Hepatocyte (in vitro differentiated cells): Measurements from ENCODE around the gene NOP14. TPM values are rescaled to one million over a fixed set of nuclear protein-coding genes. Genes with fewer than 3 reads are reported as not detected.

Experiments
- DNase-seq: peaks from one replicate; pipeline ENCODE4 v3.0.0-alpha.2; 2016; ENCODE audit warnings: low spot score
- H2AFZ ChIP-seq: fragments of 200-600 bp; sonication (generic); 2 replicates; pipeline ENCODE4 v1.6.0; 2016; ENCODE audit warnings: antibody characterized with exemption, mild to moderate bottlenecking
- H3K27ac ChIP-seq: fragments of 200-600 bp; sonication (generic); 2 replicates; pipeline ENCODE4 v1.5.1; 2016; ENCODE audit warnings: mild to moderate bottlenecking
- H3K27me3 ChIP-seq: fragments of 200-600 bp; sonication (generic); 2 replicates; pipeline ENCODE4 v1.6.1; 2016
- H3K36me3 ChIP-seq: fragments of 200-600 bp; sonication (generic); replicated peaks from 2 replicates; pipeline ENCODE4 v1.5.1; 2016; ENCODE audit warnings: low read depth; ENCODE audit not compliant: insufficient read depth
- H3K4me1 ChIP-seq: fragments of 200-600 bp; sonication (generic); 2 replicates; pipeline ENCODE4 v1.5.1; 2016; ENCODE audit warnings: mild to moderate bottlenecking, moderate library complexity; ENCODE audit not compliant: insufficient read depth
- H3K4me2 ChIP-seq: fragments of 200-600 bp; sonication (generic); 2 replicates; pipeline ENCODE4 v1.6.0; 2016
- H3K4me3 ChIP-seq: fragments of 200-600 bp; sonication (generic); 2 replicates; pipeline ENCODE4 v1.5.1; 2016; ENCODE audit warnings: mild to moderate bottlenecking
- H3K79me2 ChIP-seq: fragments of 200-600 bp; sonication (generic); 2 replicates; pipeline ENCODE4 v1.6.0; 2017; ENCODE audit warnings: mild to moderate bottlenecking
- H3K9me2 ChIP-seq: fragments of 200-600 bp; sonication (generic); replicated peaks from 2 replicates; pipeline ENCODE4 v1.6.0; 2017; ENCODE audit warnings: mild to moderate bottlenecking; ENCODE audit not compliant: insufficient read depth
- H3K9me3 ChIP-seq: fragments of 200-600 bp; sonication (generic); 2 replicates; pipeline ENCODE4 v1.5.1; 2016; ENCODE audit warnings: low read depth, mild to moderate bottlenecking
- H4K20me1 ChIP-seq: fragments of 200-600 bp; sonication (generic); 2 replicates; pipeline ENCODE4 v1.6.0; 2016; ENCODE audit warnings: mild to moderate bottlenecking; ENCODE audit not compliant: insufficient read depth, poor library complexity, severe bottlenecking
- CTCF ChIP-seq: fragments of 200-600 bp; sonication (generic); IDR thresholded peaks from 2 replicates; pipeline ENCODE4 v1.5.1; 2016; ENCODE audit warnings: antibody characterized with exemption, mild to moderate bottlenecking; ENCODE audit not compliant: poor library complexity
- EZH2 ChIP-seq: fragments of 200-600 bp; sonication (generic); IDR thresholded peaks from 2 replicates; pipeline ENCODE4 v1.6.1; 2016; ENCODE audit warnings: antibody characterized with exemption, mild to moderate bottlenecking, borderline replicate concordance
- EZH2phosphoT487 ChIP-seq: fragments of 200-600 bp; sonication (generic); IDR thresholded peaks from one replicate; pipeline ENCODE4 v1.6.1; 2018; ENCODE audit warnings: antibody characterized with exemption, mild to moderate bottlenecking, low read depth, moderate library complexity; ENCODE audit not compliant: unreplicated experiment, severe bottlenecking
- WGBS: methylation state at CpG from one replicate; pipeline ENCODE4 v1.1.6; 2016; ENCODE audit warnings: low lambda C conversion rate; ENCODE audit errors: missing lambda C conversion rate; 5-methylcytosine and 5-hydroxymethylcytosine counted together
- polyA plus RNA-seq: library from polyadenylated mRNA; unstranded; fragments of >200 nt; fragmentation: Nextera tagmentation; extraction: Ambion mirVana; gene quantifications from 2 replicates; pipeline ENCODE4 v1.2.1, GENCODE V29; 2016
- total RNA-seq: library from RNA; depleted of rRNA; stranded (reverse); fragments of >200 nt; gene quantifications from 2 replicates; pipeline ENCODE4 v1.2.3, GENCODE V29; 2014

The NOP14 gene
- total and polyA plus RNA-seq, 2 experiments from 2014 or later, result 18.8 to 22.7 TPM

- H3K4me3 ChIP-seq, result no peak overlapping the region
- no peak for DNase-seq
- TF ChIP-seq EZH2phosphoT487 (no peak), EZH2 (no peak), CTCF (no peak)
- H3K4me1 ChIP-seq, result peaks cover 3% of the 10 kb centered on the region
- H3K36me3 ChIP-seq, result peaks cover 10% of the 10 kb centered on the region
- H2AFZ ChIP-seq, result no peak overlapping the region
- no peaks in the 10 kb centered on the region for H3K9me3 ChIP-seq
- WGBS, result 95% methylated on average over 13 of the region's 13 CpGs
- no peak overlapping the region for H3K4me2 ChIP-seq
- H3K27me3 ChIP-seq, result no peaks in the 10 kb centered on the region
- no peaks in the 10 kb centered on the region for H4K20me1 ChIP-seq
- peaks cover 3% of the 10 kb centered on the region for H3K79me2 ChIP-seq
- no peaks in the 10 kb centered on the region for H3K9me2 ChIP-seq
- H3K27ac ChIP-seq, result no peak overlapping the region
These were observed 57.7 kb downstream of the NOP14 start for GRCh38 chr4:2905544-2905943.

GRCh38 chr4:2902126-2902525 lies 61.1 kb downstream of the NOP14 start:
- H3K9me3 ChIP-seq, result no peaks in the 10 kb centered on the region
- 93% methylated on average over 2 of the region's 2 CpGs for WGBS
- H3K27me3 ChIP-seq, result no peaks in the 10 kb centered on the region
- no peaks in the 10 kb centered on the region for H4K20me1 ChIP-seq
- TF ChIP-seq EZH2 (no peak), EZH2phosphoT487 (no peak), CTCF (no peak)
- H3K9me2 ChIP-seq, result no peaks in the 10 kb centered on the region
- H3K4me2 ChIP-seq, result no peak overlapping the region
- peaks cover 10% of the 10 kb centered on the region for H3K36me3 ChIP-seq
- H3K27ac ChIP-seq, result no peak overlapping the region
- H3K79me2 ChIP-seq, result no peaks in the 10 kb centered on the region
- no peak overlapping the region for H2AFZ ChIP-seq
- H3K4me1 ChIP-seq, result no peaks in the 10 kb centered on the region
- H3K4me3 ChIP-seq, result no peak overlapping the region
- no peak for DNase-seq

GRCh38 chr4:2901186-2901585 lies 62.0 kb downstream of the NOP14 start:
- no peak for DNase-seq

More at GRCh38 chr4:2901186-2901585, 62.0 kb downstream of the NOP14 start:
- Histone ChIP-seq H3K79me2 (no peaks in the 10 kb centered on the region), H3K4me1 (no peaks in the 10 kb centered on the region), H3K27me3 (no peaks in the 10 kb centered on the region), H3K4me2 (no peak overlapping the region), H3K9me3 (no peaks in the 10 kb centered on the region), H3K27ac (no peak overlapping the region), H4K20me1 (no peaks in the 10 kb centered on the region), H3K9me2 (no peaks in the 10 kb centered on the region), H2AFZ (no peak overlapping the region), H3K4me3 (no peak overlapping the region), H3K36me3 (peaks cover 10% of the 10 kb centered on the region)
- 98% methylated on average over 3 of the region's 3 CpGs for WGBS
- no peak for TF ChIP-seq EZH2phosphoT487
- TF ChIP-seq CTCF, result no peak
- TF ChIP-seq EZH2, result no peak
